Mesenteric fat pad (tissue), 1 donor: ENCODE results near the gene SLIT3. TPM values are rescaled to one million over a fixed set of nuclear protein-coding genes. Genes with fewer than 3 reads are reported as not detected.

Experiments used
- DNase-seq: peaks from one replicate; pipeline ENCODE4 v3.0.0-alpha.2; 2020; ENCODE audit warnings: low spot score
- total RNA-seq: library from RNA; stranded (reverse); fragmentation: NEBNext Ultra II Directional; extraction: Animal tissue kit (Norgen Biotek cat#: 25700); gene quantifications from one replicate; pipeline ENCODE4 v1.2.1, GENCODE V29; 2021
- donor health status: DM: yes; HTN: yes; CAD: no.

The SLIT3 gene
- total RNA-seq, 1 donor from 2014 or later: 83.6 TPM

DNA sequence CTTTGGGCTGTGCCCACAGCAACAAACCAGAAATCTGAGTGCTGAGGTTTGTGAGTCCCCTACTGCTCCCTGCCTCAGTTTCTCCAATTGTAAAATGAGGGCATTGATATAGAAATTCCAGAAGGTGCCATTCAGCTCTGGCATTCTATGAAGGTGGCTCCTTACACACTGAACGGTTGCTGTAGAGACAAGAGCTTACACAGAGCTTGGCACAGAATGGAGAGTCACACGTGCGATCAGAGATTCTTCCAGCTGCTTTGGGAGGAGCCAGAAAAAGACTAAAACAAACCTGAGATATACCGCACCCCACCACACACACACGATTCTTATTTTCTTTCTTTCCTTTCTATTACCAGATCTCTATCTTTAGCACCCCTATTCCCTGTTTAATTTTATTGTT lies 122.7 kb downstream of the SLIT3 start:
- no peak for DNase-seq

DNA sequence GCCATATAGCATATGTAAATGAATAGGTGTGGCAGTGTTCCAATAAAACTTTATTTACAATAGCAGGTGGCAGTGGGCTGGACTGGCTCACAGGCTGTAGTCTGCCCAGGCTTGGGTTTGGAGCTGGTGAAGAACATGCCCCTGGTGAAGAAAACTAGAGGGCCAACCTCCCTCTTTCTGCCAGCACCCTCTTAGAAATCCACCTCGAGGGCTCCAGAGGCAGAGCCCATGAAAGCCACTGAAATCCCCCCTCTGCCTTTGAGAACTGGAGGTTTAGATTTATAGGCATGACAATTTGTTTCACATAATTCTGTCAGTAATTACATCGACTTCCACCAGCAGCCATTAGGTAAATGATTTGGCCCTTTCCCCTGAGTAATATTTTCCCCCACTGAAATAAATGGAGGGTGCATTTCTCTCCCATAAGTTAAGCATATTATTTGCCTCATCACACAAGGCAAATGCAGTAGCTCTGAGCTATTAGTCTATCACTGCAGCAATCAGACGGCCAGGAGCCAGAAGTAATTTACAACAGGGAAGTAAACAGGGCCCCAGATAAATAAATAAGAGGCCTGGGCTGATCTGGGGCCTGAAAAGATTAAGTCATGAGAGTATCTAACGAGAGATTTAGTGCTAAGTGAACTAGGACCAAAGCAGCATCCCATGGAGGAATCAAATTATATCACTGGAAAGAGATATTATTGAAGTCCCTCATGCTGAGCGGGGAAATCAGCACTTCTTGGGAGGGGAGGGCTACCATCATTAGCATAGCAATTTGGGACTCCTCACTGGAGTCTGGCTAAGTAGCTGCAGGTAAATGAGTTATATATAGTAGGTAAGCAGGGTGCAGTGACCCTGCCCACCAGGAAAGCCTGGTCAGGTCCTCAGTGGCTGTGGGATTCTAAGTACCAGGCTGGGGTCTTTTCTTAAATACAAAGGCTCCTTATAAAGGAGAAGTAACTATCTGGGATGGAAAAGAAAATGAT lies 123.9 kb downstream of the SLIT3 start:
- no peak for DNase-seq

DNA sequence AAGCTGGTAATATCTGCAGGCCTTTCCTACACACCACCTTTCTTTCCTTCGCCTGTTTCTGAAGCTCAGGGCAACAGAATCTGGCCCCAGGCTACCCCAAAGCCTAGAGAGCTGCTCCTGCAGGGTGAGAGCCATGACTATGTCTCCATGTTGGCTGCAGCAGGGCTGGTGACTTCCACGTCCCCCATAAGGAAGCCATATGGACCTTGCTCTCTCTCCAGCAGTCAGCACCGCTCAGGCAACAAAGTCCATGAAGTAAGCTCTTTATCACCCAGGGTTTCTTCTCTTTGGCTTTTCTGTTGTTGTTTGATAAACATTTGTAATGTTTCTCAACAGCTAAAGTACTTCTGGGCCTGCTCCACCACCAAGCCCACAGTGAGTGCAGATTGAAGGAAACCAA lies 125.2 kb downstream of the SLIT3 start:
- DNase-seq: no peak

DNA sequence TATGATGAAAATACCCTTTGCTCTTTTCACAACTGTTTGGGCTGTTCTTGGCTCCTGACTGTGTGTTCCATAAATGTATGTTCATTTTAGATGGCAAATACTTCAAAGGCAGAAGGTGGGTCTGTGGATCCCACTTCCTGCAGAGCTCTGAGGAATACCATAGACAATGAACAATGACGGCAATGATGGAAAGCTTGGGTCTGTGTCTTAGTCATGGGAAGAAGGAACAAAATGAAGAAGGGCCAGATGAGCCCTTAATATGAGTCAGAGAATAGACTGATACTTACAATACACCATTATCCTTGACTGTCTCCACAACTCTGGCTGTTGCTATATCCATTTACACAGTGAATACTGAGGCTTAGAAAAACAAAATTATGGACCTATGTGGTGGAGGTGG lies 126.0 kb downstream of the SLIT3 start:
- no peak for DNase-seq

DNA sequence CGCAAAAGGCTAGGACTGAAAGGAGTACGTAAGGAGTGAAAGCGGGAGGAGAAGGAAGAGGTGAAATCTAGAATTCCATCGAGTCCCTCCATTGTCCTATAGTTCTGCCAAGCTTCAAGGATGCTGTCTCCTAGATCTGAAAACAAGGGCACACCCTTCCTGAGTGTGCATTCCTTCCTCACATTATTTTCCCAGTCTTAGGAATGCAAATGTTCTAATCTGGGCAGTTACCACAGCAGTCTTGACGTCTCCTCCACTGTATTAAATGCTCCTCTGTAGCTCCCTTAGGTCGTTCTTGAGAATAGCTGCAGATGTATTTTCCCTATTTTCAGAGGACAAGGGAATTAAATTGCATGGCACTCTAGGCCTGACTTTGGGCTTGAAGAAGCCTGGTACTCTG lies 127.6 kb downstream of the SLIT3 start:
- DNase-seq: no peak

DNA sequence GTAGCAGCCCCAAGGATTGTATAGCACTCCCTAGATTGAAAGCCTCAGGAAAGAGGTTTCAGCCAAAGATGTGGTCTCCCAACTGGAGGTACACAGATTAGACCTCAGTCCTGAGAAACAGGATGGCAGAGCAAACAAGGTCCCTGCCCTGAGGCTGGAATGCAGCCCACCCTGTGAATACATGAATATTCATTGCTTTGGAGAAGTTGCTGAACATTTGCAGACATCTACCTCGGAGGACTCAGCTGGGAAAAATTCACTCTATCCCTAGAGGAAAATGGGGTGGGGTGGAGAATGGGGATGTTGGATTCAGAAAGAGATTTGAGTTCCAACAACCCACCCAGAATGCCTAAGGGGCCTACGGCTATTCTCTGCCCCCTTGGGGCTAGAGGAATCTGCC lies 129.4 kb downstream of the SLIT3 start:
- no peak for DNase-seq

DNA sequence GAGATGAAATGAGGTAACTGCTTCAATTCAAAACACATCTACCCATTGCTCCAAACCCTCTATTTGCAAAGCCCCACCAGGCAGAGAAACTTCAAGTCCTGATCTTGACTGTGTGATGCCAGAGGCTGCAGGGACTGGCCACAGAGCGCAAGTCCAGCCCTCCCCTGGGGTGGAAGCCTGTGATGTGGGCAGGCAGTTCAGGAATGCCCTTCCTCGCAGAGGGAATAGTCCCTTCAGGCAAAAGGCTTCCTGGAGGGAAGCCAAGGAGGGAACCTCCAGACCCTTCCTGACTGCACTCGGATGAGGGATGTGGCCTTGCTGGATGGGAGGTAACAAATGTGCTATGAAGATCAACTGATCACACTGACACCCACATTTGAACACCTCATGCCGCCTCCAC lies 131.2 kb downstream of the SLIT3 start:
- DNase-seq: no peak

DNA sequence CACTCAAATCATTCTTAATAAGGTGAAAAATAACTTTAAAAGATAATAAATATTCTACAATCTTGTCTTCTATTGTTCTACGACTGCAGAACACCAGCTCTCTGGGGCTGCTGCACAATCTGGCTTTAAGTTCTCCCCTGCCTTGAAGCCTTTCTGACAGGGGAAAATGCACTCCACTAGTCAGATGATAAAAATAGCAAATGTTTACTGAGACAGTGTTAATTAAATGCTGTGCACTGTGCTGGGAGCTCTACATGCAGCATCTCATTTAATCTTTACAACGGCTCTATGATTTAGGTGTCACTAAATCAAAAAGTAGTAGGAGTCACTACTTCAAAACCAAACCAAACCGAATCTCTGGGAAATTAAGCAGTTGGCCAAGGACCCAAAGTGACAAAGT lies 132.7 kb downstream of the SLIT3 start:
- no peak for DNase-seq

DNA sequence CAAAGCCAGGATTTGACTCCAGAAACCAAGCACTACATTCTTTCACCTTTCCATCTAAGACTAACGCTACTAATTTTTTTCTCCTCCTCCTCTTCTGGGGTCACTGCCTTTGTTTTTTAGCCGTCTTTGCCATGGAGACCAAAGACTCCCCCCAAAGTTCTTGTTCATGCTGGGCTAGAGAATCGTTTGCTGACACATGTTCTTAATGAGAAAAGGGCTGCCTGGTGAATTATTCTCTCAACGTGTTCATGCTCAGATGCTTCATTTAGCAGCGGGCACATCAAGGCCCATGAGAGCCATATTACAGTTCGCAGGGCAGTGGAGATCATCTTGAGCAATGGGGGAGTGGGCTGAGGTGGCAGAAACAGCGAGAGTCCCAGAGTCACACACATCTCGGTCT lies 134.9 kb downstream of the SLIT3 start:
- no peak for DNase-seq

DNA sequence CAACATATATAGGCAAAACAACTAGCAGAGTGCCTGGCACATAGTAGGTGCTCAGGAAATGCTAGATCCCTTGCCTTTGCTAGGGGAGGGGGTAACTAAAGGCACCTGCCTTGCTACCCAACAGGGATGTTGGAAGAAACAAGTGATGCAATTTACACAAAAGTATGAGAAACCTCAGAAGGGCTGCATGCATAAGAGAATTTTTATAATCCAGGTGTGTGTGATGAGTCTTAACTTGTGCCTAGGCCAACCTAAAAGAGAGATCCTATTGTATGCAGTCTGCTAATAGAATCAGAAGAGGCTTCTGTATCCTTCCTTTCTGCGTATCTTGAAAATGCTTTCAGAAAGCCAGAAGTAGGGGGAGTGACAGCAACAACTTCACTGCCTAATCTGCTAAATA lies 135.9 kb downstream of the SLIT3 start:
- no peak for DNase-seq

DNA sequence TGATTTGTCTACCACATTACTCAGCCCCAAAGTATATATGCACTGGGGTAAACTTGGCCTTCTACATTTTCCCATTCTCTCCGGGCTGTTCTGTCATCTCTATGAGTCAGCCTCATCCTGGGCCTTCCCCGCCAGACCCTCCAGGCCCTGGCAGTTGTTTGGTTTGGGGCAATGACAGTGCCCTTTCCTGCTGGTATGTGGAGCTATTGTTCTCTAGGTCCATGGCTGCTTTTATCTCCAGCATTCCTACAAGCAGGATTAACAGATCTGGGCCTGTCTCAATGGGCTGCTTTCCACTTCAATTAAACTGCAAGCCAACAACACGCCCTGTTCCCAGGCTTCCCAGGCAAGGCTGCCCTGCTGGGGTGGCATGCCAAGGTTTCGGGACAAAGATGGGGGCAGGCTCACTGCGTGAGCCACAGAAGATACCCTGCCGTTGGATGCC lies 136.4 kb downstream of the SLIT3 start:
- no peak for DNase-seq

DNA sequence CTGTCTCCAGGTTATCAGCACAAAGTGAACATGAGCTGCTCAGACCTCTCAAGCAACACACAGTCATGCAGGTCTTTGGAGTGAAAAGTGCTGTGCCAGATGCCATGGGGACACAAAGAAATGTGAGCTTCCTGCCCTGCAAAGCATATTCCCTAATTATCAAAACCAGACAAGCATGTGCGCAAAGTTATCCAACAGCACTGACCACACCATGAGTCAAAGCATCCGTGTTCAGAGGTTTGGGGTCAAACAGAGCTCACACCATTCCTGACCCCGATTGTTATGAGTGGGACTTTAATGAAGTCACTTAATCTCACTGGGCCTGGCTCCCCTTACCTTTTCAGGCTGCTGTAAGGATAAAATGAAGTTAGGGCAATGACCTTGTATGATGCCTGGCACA lies 138.5 kb downstream of the SLIT3 start:
- DNase-seq: no peak

DNA sequence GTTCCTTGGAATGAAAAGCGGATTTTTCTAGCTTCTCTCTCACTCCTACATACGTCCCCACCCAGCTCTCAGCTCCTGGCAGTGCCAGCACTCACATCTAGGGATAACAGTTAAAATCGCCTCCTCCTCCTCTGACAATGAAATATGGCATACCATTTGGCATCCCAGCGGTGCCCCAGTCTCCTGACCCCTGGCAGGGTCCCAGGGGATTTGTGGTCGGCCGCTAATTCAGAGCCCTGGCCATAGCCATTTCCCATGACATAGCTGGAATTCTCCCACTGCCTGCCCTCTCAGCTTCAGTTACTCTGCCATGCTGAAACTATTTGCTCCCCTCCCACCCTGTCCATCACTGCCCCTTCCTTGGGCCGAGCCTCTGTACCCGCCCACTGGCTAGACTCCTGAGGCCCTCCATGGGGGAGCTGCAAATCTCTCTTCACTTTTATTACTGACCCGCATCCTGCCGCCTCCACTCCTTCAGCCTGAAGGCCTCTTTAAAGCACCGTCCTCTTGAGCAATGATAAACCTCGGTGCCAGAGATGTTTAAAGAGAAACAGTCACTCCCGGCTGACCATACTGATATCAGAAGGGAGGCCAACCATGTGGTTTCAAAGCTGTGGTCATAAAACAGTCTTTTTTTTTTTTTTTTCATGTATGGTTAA lies 139.8 kb downstream of the SLIT3 start:
- DNase-seq: no peak

DNA sequence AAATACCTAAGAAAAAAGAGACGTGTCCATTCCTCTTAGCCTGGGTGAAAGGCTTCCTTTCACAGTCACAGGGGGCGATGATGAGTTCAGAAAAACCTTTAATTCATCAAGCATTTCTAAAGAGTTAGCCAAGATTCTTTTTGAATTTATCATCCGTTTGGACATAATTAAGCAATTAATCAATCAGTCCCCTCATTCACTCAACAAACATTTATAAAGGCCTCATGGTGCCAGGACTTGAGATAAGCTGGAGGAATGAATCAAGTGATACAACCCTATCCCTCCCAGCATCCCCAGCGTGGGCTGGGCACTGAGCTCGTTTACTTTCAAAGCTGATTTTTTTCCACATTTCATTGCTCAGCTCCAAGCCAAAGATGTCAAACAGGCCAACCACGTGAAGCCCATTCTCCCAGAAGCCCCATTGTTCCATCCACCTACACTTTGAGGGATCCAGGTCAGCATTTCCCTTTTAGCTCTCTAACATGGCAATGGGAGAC lies 140.5 kb downstream of the SLIT3 start:
- DNase-seq: no peak

DNA sequence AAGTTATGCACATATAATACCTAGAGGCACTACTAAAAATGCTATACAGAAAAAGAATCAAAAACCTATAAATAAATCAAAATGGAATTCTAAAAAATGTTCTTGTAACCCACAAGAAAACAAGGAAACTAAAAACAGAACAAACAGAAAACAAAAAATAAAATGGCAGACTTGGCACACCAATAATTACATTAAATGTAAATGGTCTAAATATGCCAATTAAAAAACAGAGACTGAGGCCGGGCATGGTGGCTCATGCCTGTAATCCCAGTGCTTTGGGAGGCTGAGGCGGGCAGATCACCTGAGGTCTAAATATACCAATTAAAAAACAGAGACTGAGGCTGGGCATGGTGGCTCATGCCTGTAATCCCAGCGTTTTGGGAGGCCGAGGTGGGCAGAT lies 142.2 kb downstream of the SLIT3 start:
- no peak for DNase-seq

DNA sequence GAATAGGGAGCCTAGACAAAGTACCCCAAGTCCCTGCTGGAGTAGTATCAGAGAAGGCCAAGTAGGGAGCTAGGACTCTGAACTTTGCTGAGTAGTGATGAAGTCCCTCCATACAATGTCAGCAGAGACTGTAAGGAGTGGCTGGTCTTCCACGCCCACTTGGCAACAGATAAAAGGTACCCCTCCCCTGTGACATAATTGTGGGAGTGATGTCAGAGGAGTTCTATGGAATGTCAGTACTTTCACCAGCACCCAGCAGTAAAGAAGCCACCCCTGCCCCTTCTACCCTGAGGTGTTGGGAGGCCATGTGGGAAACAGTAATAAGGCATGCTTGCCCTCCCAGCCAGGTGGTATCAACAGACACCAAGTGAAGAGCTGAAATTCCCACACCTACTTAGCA lies 143.9 kb downstream of the SLIT3 start:
- no peak for DNase-seq

DNA sequence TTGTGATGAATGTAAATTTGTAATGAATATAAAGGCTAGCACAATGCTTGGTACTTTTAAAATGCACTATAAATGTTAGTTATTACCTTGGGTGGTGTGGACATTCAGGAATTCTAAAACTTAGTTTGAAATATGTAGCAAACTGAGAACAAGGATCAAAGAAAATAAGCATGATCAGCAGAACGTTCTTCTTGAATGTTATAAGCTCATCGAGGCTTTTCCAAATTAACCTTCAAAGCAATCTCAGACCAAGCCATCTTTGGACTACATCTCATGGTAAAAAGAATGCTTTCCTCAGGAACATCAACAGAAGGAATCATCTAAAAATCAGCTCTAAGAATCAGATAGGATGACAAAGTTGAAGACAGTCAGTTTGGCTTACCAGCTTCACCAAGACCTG lies 146.3 kb downstream of the SLIT3 start:
- DNase-seq: no peak

DNA sequence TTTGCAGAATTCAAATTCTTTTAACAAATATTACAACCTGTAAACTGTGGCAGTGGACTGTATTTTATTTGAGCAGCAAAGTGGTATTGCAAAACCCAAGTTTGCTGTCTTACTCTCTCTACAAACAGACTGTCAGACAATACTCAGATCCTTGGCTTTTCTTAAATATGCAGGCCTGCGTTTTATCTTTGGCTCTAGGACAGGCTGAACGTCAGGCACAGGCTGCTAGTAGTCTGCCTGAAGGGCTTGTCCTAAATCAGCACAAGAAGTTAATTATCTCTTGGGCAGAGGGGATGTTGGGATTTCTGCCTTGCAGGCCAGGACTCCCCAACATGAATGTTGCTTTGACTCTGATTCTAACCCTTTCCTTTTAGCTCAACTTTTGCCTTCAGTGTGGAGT lies 147.5 kb downstream of the SLIT3 start:
- DNase-seq: no peak

DNA sequence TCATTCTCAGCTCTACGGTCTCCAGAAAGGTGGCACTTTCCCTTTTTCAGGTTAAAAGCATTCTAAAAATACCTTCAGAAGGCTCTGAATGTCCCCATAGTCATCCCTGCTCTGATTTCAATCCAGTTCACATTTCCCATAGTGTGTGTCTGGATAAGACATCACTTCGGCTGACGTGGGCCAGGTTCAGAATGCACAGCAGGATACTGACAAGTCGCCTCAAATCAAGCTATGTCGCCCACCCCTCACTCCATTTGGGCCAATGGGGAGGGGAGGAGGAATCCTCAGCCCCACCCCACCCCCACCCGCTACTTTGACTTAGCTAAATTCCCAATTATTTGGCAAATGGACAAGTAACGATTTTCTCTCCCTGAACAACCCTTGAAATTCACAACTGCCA lies 148.0 kb downstream of the SLIT3 start:
- no peak for DNase-seq

DNA sequence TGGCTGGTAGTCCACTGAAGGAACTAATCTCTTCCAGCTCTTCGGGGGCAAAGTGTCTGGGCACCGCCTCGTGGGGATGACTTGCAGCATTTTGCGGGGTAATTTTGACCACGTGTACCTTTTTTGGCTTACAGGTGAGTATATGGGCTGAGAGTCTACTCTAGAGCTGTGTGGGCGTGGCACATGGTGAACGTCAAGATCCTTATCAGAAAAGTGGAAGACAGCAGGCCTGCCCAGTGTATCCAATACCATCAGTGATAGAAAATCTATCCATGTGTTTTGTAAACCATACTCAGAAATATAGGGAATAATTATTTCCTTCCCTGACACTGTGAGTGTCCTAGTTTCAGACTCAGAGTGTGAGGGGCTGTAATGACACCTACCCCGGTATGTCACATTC lies 148.5 kb downstream of the SLIT3 start:
- DNase-seq: no peak

DNA sequence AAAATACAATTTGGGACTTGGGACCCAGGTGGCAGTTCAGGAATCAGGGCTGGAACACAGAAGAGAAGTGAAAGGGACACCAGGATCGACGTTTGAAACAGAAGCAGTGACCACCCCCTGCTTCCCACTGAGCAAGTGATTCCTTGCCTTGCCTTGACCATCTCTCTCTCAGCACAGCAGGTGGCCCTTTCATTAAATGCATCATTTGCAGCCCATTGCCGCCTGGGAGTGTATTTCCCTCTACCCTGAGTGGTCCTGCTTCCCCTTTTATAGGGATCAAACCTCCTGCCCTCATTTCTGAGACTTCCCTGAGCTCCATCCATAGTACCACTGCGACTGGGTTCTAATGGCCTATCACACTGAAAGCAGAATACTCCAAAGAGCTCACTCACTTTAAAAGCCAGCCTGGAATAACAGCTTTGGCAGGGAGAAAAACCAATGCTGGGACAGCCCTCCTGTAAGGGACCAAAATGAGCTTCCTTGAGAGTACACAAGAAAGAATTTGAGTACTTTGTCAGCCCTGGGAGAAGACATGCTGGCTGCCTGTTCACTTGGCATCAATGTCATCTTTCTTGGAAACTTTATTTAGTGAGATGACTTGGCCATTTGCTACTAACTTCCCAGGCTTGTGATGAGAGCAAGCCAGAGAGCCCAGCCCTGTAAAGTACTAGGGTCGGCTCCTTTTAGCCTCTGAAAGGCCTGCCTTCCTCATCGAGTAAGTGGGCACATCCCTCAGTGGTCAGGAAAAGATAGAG lies 149.7 kb downstream of the SLIT3 start:
- DNase-seq: no peak

DNA sequence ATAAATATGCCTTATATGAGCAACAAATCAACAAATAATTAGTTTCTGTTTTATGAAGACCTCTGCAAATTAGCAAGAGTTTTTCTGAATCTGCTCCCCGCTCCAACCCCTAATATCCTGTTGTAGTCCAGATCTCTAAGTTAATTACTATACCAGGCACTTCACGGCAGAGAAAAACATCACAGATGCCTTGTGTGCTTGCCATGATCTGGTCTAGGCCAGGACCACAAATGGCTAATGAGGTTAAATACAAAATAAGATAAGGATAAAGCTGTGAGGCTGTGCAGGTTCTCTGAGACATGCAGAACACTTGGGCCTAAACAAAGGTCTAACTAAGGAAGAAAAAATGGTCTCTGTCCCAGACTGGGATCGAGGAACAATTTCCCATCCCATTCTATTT lies 150.8 kb downstream of the SLIT3 start:
- DNase-seq: no peak
